GM12878 (cell line): ENCODE results near the gene AP1G2. TPM values are rescaled to one million over a fixed set of nuclear protein-coding genes. Genes with fewer than 3 reads are reported as not detected.
"Not testable (repeated sequence)": the region's sequence is repeated elsewhere in the genome, so short reads cannot be mapped to it uniquely, and the experiment has no call there.

Source experiments
- ATAC-seq: fragments of 200-7000 bp; cut with Tn5 transposase; 3 replicates; pipeline ENCODE4 v1.9.1; 2020; ENCODE audit warnings: mild to moderate bottlenecking, moderate library complexity
- BruUV-seq: library from RNA; stranded (reverse); fragments of 400-500 nt; replicated peaks from 2 replicates; lab custom pipeline; 2021; lab: Mats Ljungman, UMichigan
- CTCF ChIA-PET: fragments of 300-600 bp; sonication (Branson Sonifier 250); formaldehyde crosslinking; extraction: SDS; loops from one replicate; lab custom pipeline; 2021; ENCODE audit warnings: inconsistent platforms; lab: Yijun Ruan, JAX
- POLR2A ChIA-PET: fragments of 350-600 bp; formaldehyde crosslinking; extraction: SDS; loops from one replicate; lab custom pipeline; 2021; ENCODE audit warnings: inconsistent platforms; lab: Charles Lee
- RAD21 ChIA-PET: fragments of 300-600 bp; sonication (Branson Sonifier 250); formaldehyde crosslinking; loops from one replicate; lab custom pipeline; 2023; ENCODE audit warnings: antibody characterized with exemption; ENCODE audit not compliant: unreplicated experiment; lab: Charles Lee
- SMC1A ChIA-PET: fragments of 300-600 bp; sonication (Branson Sonifier 250); formaldehyde crosslinking; loops from one replicate; lab custom pipeline; 2023; ENCODE audit not compliant: unreplicated experiment, uncharacterized antibody; lab: Charles Lee
- DNase-seq: peaks from one replicate; pipeline ENCODE4 v3.0.0-alpha.2; 2011; ENCODE audit warnings: low read depth, low spot score
- FAIRE-seq: peaks from 3 replicates; lab custom pipeline; 2011; peaks lifted over from hg19 to GRCh38; lab: Jason Lieb, UNC
- H2AFZ ChIP-seq: 2 replicates; pipeline ENCODE4 v1.6.0; 2011; ENCODE audit warnings: low read depth, low read length, control low read depth; ENCODE audit not compliant: control insufficient read depth
- H3K27ac ChIP-seq: 2 replicates; pipeline ENCODE4 v1.5.1; 2011; ENCODE audit warnings: control low read depth; ENCODE audit not compliant: control insufficient read depth, insufficient read depth
- H3K27me3 ChIP-seq, 2 experiments: replicated peaks in 1 of 2; 2 replicates each; pipeline versions ENCODE4 v1.6.0 to v1.6.1; 2011; ENCODE audit warnings: low read length in 1 of 2; ENCODE audit not compliant: control insufficient read depth in 2 of 2, insufficient read depth in 2 of 2
- H3K36me3 ChIP-seq, 2 experiments: 2 replicates each; pipeline ENCODE4 v1.5.1; 2011; ENCODE audit warnings: low read length in 1 of 2; ENCODE audit not compliant: control insufficient read depth in 2 of 2, insufficient read depth in 2 of 2
- H3K4me1 ChIP-seq: 2 replicates; pipeline ENCODE4 v1.6.1; 2011; ENCODE audit warnings: mild to moderate bottlenecking, low read length, moderate library complexity, mixed read lengths; ENCODE audit not compliant: control insufficient read depth, insufficient read depth
- H3K4me2 ChIP-seq: 2 replicates; pipeline ENCODE4 v1.6.0; 2011; ENCODE audit warnings: control low read depth; ENCODE audit not compliant: control insufficient read depth, insufficient read depth
- H3K4me3 ChIP-seq: fragments of 200-600 bp; sonication (generic); 2 replicates; pipeline ENCODE4 v1.5.1; 2016
- H3K79me2 ChIP-seq: 2 replicates; pipeline ENCODE4 v1.6.0; 2011; ENCODE audit warnings: low read length; ENCODE audit not compliant: control insufficient read depth, insufficient read depth
- H3K9ac ChIP-seq: 2 replicates; pipeline ENCODE4 v1.8.0; 2011; ENCODE audit warnings: low read length, control low read depth, mixed read lengths; ENCODE audit not compliant: control insufficient read depth, insufficient read depth
- H3K9me3 ChIP-seq: replicated peaks from 3 replicates; pipeline ENCODE4 v1.5.1; 2011; ENCODE audit warnings: mild to moderate bottlenecking, low read length; ENCODE audit not compliant: control insufficient read depth, insufficient read depth
- H4K20me1 ChIP-seq: 2 replicates; pipeline ENCODE4 v1.6.0; 2011; ENCODE audit not compliant: control insufficient read depth, insufficient read depth
- EED ChIP-seq: sonication (generic); IDR thresholded peaks from 2 replicates; pipeline ENCODE4 v1.6.1; 2016; ENCODE audit warnings: antibody characterized with exemption, low read depth
- EP300 ChIP-seq, 2 experiments: fragments of 150-350 bp in 1 of 2; IDR thresholded peaks; 2 replicates each; pipeline ENCODE4 v1.6.1; 2011 to 2012; ENCODE audit warnings: low read depth in 2 of 2, low read length in 2 of 2, borderline replicate concordance in 1 of 2, improper control_type of control experiment in 1 of 2, inconsistent platforms in 1 of 2; ENCODE audit not compliant: control insufficient read depth in 1 of 2
- FOXM1 ChIP-seq: IDR thresholded peaks from 2 replicates; pipeline ENCODE4 v1.6.1; 2012; ENCODE audit warnings: low read depth, mild to moderate bottlenecking, inconsistent platforms, low read length, moderate library complexity
- HDGF ChIP-seq: fragments of 450-650 bp; IDR thresholded peaks from 2 replicates; pipeline ENCODE4 v1.6.1; 2016; ENCODE audit warnings: antibody characterized with exemption
- IRF4 ChIP-seq: IDR thresholded peaks from 2 replicates; pipeline ENCODE4 v1.6.1; 2011; ENCODE audit warnings: low read depth, low read length
- KLF5 ChIP-seq: fragments of 450-650 bp; IDR thresholded peaks from 2 replicates; pipeline ENCODE4 v1.6.1; 2014; ENCODE audit warnings: mild to moderate bottlenecking; ENCODE audit not compliant: partially characterized antibody
- MEF2A ChIP-seq: IDR thresholded peaks from 2 replicates; pipeline ENCODE4 v1.6.1; 2011; ENCODE audit warnings: low read depth, mild to moderate bottlenecking, low read length, moderate library complexity; ENCODE audit not compliant: insufficient read depth
- MYB ChIP-seq: fragments of 150-350 bp; IDR thresholded peaks from 2 replicates; pipeline ENCODE4 v1.6.1; 2014; ENCODE audit warnings: mild to moderate bottlenecking, low read depth, low read length, borderline replicate concordance
- PAX5 ChIP-seq: IDR thresholded peaks from 2 replicates; pipeline ENCODE4 v1.6.1; 2011; ENCODE audit warnings: low read depth, low read length, borderline replicate concordance
- POLR2AphosphoS2 ChIP-seq: IDR thresholded peaks from 2 replicates; pipeline ENCODE4 v1.6.1; 2011; ENCODE audit warnings: low read depth, mild to moderate bottlenecking, low read length, improper control_type of control experiment, moderate library complexity
- RAD21 ChIP-seq: IDR thresholded peaks from 2 replicates; pipeline ENCODE4 v1.6.1; 2011; ENCODE audit warnings: mild to moderate bottlenecking, low read depth, low read length, moderate library complexity; ENCODE audit not compliant: insufficient read depth
- RELA ChIP-seq: fragments of 450-650 bp; IDR thresholded peaks from 2 replicates; pipeline ENCODE4 v1.8.0; 2014; ENCODE audit warnings: borderline replicate concordance; ENCODE audit not compliant: partially characterized antibody
- SPI1 ChIP-seq: IDR thresholded peaks from 2 replicates; pipeline ENCODE4 v1.6.1; 2011; ENCODE audit warnings: low read depth, mild to moderate bottlenecking, low read length, moderate library complexity, borderline replicate concordance; ENCODE audit not compliant: insufficient read depth
- TCF7 ChIP-seq: IDR thresholded peaks from 2 replicates; pipeline ENCODE4 v1.6.1; 2014; ENCODE audit warnings: antibody characterized with exemption, borderline replicate concordance
- whole genome bisulfite sequencing: methylation state at CpG from one replicate; pipeline ENCODE4 v1.1.6; 2016; ENCODE audit warnings: low lambda C conversion rate; ENCODE audit not compliant: insufficient replicate concordance, insufficient coverage; ENCODE audit errors: missing lambda C conversion rate; 5-methylcytosine and 5-hydroxymethylcytosine counted together
- in situ Hi-C: fragments of 300-500 bp; cut with MboI; formaldehyde crosslinking; loops from 9 replicates; pipeline ENCODE4 v1.14.3; 2018; ENCODE audit warnings: mixed read lengths
- intact Hi-C: fragments of 100-400 bp; cut with micrococcal nuclease; formaldehyde crosslinking; loops from one replicate; pipeline ENCODE4 v1.14.2; 2022; ENCODE audit not compliant: unreplicated experiment
- polyA plus RNA-seq, 11 experiments: library from polyadenylated mRNA; depleted of rRNA in 4 of 11; unstranded in 6 of 11; stranded (reverse) in 5 of 11; fragments of >200 nt; fragmentation: Nextera tagmentation in 4 of 11; fragmentation: Illumina TruSeq in 1 of 11; extraction: Ambion mirVana in 4 of 11; extraction: Trizol in 1 of 11; gene quantifications; 1 replicate in 1 of 11; 2 replicates in 10 of 11; pipeline versions ENCODE4 v1.2.1 to v1.2.3, GENCODE V29; 2011 to 2016; ENCODE audit warnings: inconsistent platforms in 2 of 11, missing spikeins in 2 of 11, low read depth in 1 of 11
- total RNA-seq, 4 experiments: library from RNA; depleted of rRNA in 3 of 4; stranded (reverse); fragments of >200 nt in 3 of 4; fragmentation: Illumina TruSeq in 1 of 4; extraction: Trizol in 1 of 4; gene quantifications; 2 replicates each; pipeline versions ENCODE4 v1.2.1 to v1.2.3, GENCODE V29; 2013 to 2021
- TF ChIP-seq, protein P1 (sequence below): fragments of 150-350 bp; IDR thresholded peaks from 2 replicates; pipeline ENCODE4 v1.6.1; 2014; ENCODE audit warnings: mild to moderate bottlenecking, low read depth, low read length
- TF ChIP-seq, protein P2 (sequence below): fragments of 450-650 bp; IDR thresholded peaks from 2 replicates; pipeline ENCODE4 v1.6.1; 2017; ENCODE audit warnings: mild to moderate bottlenecking, low read depth, inconsistent platforms; ENCODE audit not compliant: poor library complexity, severe bottlenecking

The AP1G2 gene
- total and polyA plus RNA-seq, 10 of the 15 experiments (the other 5 are each of a cell fraction or from before 2014, with no cell fraction given) = 41.5 to 146 (median 103) TPM

DNA sequence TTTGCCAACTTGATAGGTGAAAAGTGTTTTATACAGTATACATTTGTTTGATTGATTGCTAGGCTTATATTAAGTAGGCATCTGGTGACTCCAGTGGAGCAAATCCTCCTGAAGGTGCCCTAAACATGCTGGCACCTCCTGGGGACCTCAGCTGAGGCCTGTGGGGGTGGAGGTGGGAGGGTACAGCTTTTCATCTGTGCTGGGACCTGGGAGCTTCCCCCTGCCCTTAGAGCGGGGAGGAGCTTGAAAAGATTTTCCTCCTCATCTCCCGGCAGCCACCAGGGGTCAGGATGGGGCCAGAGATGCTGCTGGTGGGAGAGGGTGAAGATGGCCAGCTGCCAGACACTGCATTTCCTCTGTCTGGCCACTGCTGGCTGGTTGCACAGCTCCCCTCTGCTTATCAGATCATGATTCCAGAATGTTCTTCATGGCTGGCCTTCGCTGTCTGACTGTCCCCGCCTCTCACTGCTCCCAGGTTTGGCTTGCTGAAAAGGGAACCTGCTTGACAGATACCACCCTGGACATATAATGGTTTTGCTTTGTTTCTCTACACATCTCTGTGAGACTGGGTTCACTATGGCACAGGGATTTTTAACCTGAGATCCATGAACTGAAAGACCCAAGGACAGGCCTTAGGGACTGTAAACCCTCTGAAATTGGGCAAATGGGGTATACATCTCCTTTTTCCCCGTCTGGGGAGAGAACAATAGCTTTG, 21.4 kb upstream of the AP1G2 start (continued):
- TF ChIP-seq, protein P1, sequence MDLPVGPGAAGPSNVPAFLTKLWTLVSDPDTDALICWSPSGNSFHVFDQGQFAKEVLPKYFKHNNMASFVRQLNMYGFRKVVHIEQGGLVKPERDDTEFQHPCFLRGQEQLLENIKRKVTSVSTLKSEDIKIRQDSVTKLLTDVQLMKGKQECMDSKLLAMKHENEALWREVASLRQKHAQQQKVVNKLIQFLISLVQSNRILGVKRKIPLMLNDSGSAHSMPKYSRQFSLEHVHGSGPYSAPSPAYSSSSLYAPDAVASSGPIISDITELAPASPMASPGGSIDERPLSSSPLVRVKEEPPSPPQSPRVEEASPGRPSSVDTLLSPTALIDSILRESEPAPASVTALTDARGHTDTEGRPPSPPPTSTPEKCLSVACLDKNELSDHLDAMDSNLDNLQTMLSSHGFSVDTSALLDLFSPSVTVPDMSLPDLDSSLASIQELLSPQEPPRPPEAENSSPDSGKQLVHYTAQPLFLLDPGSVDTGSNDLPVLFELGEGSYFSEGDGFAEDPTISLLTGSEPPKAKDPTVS = peak; percentile 97
- TF ChIP-seq EP300 (IDR thresholded peaks at IDR 0.05; ENCODE audit: borderline replicate concordance in 1 of 2, control insufficient read depth in 1 of 2, low read depth in 2 of 2, low read length in 2 of 2) (0 out of 4 replicates have a peak, but pooled peaks of 1 of the 2 experiments have one; percentile 15), RELA (peak; percentile 53), MEF2A (peak; percentile 76), PAX5 (peak; percentile 44; the same call in 1 of the 2 replicates), FOXM1 (0 out of 2 replicates have a peak, but pooled peaks have one; percentile 47), SPI1 (peak; percentile 41; the same call in 1 of the 2 replicates), HDGF (no peak), EED (0 out of 2 replicates have a peak, but pooled peaks have one; percentile 11), TCF7 (no peak), MYB (no peak), IRF4 (peak; percentile 77), RAD21 (peak; percentile 99), KLF5 (no peak), POLR2AphosphoS2 (peak; percentile 39; the same call in 1 of the 2 replicates)
- TF ChIP-seq, protein P2, sequence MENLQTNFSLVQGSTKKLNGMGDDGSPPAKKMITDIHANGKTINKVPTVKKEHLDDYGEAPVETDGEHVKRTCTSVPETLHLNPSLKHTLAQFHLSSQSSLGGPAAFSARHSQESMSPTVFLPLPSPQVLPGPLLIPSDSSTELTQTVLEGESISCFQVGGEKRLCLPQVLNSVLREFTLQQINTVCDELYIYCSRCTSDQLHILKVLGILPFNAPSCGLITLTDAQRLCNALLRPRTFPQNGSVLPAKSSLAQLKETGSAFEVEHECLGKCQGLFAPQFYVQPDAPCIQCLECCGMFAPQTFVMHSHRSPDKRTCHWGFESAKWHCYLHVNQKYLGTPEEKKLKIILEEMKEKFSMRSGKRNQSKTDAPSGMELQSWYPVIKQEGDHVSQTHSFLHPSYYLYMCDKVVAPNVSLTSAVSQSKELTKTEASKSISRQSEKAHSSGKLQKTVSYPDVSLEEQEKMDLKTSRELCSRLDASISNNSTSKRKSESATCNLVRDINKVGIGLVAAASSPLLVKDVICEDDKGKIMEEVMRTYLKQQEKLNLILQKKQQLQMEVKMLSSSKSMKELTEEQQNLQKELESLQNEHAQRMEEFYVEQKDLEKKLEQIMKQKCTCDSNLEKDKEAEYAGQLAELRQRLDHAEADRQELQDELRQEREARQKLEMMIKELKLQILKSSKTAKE = peak; percentile 71

DNA sequence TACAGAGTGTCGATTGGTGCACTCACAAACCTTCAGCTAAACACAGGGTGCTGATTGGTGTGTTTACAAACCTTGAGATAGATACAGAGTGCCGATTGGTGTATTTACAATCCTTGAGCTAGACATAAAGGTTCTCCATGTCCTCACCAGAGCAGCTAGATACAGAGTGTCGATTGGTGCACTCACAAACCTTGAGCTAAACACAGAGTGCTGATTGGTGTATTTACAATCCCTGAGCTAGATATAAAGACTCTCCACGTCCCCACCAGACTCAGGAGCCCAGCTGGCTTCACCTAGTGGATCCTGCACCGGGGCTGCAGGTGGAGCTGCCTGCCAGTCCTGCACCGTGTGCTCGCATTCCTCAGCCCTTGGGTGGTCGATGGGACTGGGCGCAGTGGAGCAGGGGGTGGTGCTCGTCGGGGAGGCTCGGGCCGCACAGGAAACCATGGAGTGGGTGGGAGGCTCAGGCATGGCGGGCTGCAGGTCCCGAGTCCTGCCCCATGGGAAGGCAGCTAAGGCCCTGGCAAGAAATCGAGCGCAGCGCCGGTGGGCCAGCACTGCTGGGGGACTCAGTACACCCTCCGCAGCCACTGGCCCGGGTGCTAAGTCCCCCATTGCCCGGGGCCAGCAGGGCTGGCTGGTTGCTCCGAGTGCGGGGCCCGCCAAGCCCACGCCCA, 17.1 kb upstream of the AP1G2 start:
- WGBS = 63% methylated on average over 23 of the region's 26 CpGs
- H3K4me3 ChIP-seq, H3K27me3 ChIP-seq, FAIRE-seq, POLR2A ChIA-PET, CTCF ChIA-PET, H3K36me3 ChIP-seq, H3K4me2 ChIP-seq, H3K9ac ChIP-seq, BruUV-seq, H3K79me2 ChIP-seq, RAD21 ChIA-PET, H4K20me1 ChIP-seq, SMC1A ChIA-PET, H3K27ac ChIP-seq, DNase-seq, H2AFZ ChIP-seq, H3K9me3 ChIP-seq, H3K4me1 ChIP-seq, ATAC-seq: not testable (repeated sequence)
- intact Hi-C loops (loop anchor here (5.0 to 10.0 kb wide), 3 partner anchors 143 to 440 kb away; partner anchors contain the start of gene DHRS4), in situ Hi-C loops (loop anchor here (5.0 kb wide), 1 partner anchor 348 kb away; no protein-coding TSS in a partner anchor)
